Panc1 (cell line): ENCODE measurements around the gene PPM1L. TPM values are rescaled to one million over a fixed set of nuclear protein-coding genes. Genes with fewer than 3 reads are reported as not detected.

Experiments
- ATAC-seq: fragments of 200-7000 bp; cut with Tn5 transposase; 2 replicates; pipeline ENCODE4 v1.9.1; 2020; ENCODE audit warnings: mild to moderate bottlenecking, moderate library complexity
- BruUV-seq: library from RNA; stranded (reverse); fragments of 400-500 nt; replicated peaks from 2 replicates; lab custom pipeline; 2021; lab: Mats Ljungman, UMichigan
- CTCF ChIA-PET: fragments of 300-600 bp; sonication (Branson Sonifier 250); formaldehyde crosslinking; loops from one replicate; lab custom pipeline; 2022; ENCODE audit warnings: antibody characterized with exemption; lab: Charles Lee
- POLR2A ChIA-PET: fragments of 300-600 bp; sonication (Branson Sonifier 250); formaldehyde crosslinking; loops from one replicate; lab custom pipeline; 2022; ENCODE audit warnings: antibody characterized with exemption; lab: Charles Lee
- DNase-seq: peaks from one replicate; pipeline ENCODE4 v3.0.0-alpha.2; 2010; ENCODE audit warnings: low read depth, low spot score
- H3K27ac ChIP-seq: 2 replicates; pipeline ENCODE4 v1.5.1; 2011; ENCODE audit warnings: mild to moderate bottlenecking, low read length, inconsistent platforms
- H3K27me3 ChIP-seq: fragments of 200-500 bp; sonication (Bioruptor generic); 2 replicates; pipeline ENCODE4 v1.6.0; 2014; ENCODE audit warnings: low read length, inconsistent platforms; ENCODE audit not compliant: control insufficient read depth, insufficient read depth
- H3K36me3 ChIP-seq: fragments of 200-500 bp; sonication (Bioruptor generic); 2 replicates; pipeline ENCODE4 v1.5.1; 2014; ENCODE audit warnings: inconsistent platforms, mild to moderate bottlenecking, low read length, moderate library complexity; ENCODE audit not compliant: control insufficient read depth, insufficient read depth
- H3K4me1 ChIP-seq: 2 replicates; pipeline ENCODE4 v1.5.1; 2011; ENCODE audit warnings: inconsistent platforms, mild to moderate bottlenecking, low read length, moderate library complexity; ENCODE audit not compliant: control insufficient read depth, insufficient read depth
- H3K4me3 ChIP-seq, 2 experiments: 2 replicates each; pipeline ENCODE4 v1.5.1; 2011 to 2012; ENCODE audit warnings: low read depth in 2 of 2, low read length in 2 of 2, mild to moderate bottlenecking in 2 of 2, inconsistent platforms in 1 of 2, moderate library complexity in 1 of 2
- H3K9me3 ChIP-seq: fragments of 200-500 bp; sonication (Bioruptor generic); 2 replicates; pipeline ENCODE4 v1.5.1; 2014; ENCODE audit warnings: low read depth, mild to moderate bottlenecking, inconsistent platforms, low read length, moderate library complexity; ENCODE audit not compliant: control insufficient read depth, insufficient read depth
- CTCF ChIP-seq: fragments of 450-650 bp; IDR thresholded peaks from 2 replicates; pipeline ENCODE4 v1.5.1; 2017; ENCODE audit warnings: mild to moderate bottlenecking
- POLR2AphosphoS5 ChIP-seq: IDR thresholded peaks from 2 replicates; pipeline ENCODE4 v1.6.1; 2012; ENCODE audit warnings: mild to moderate bottlenecking, low read depth, low read length, moderate library complexity
- REST ChIP-seq, 2 experiments: IDR thresholded peaks; 2 replicates each; pipeline ENCODE4 v1.6.1; 2011 to 2012; ENCODE audit warnings: low read depth in 2 of 2, control low read depth in 1 of 2, low read length in 1 of 2, mild to moderate bottlenecking in 1 of 2, moderate library complexity in 1 of 2; ENCODE audit not compliant: insufficient read depth in 1 of 2
- SIN3A ChIP-seq: IDR thresholded peaks from 2 replicates; pipeline ENCODE4 v1.6.1; 2012; ENCODE audit warnings: low read depth, mild to moderate bottlenecking, low read length, moderate library complexity, borderline replicate concordance; ENCODE audit not compliant: insufficient read depth
- TCF7L2 ChIP-seq: IDR thresholded peaks from 2 replicates; pipeline ENCODE4 v1.6.1; 2011; ENCODE audit warnings: mild to moderate bottlenecking, low read depth, low read length, inconsistent platforms
- in situ Hi-C: cut with HindIII; loops from 2 replicates; pipeline ENCODE4 v1.10.0; 2016; ENCODE audit warnings: low sequenced_read_pairs, low pct_unique_long_range_greater_than_20kb
- intact Hi-C: fragments of 100-400 bp; cut with micrococcal nuclease; formaldehyde crosslinking; loops from one replicate; pipeline ENCODE4 v1.10.0; 2022; ENCODE audit not compliant: unreplicated experiment
- total RNA-seq: library from RNA; stranded (reverse); gene quantifications from one replicate; pipeline ENCODE4 v1.2.1, GENCODE V29; 2021; ENCODE audit not compliant: unreplicated experiment

PPM1L gene
- total RNA-seq, 1 experiment from 2014 or later, result 23.8 TPM

- in situ Hi-C loops (no loop called here), intact Hi-C loops (loop anchor here (10.0 kb wide), 1 partner anchor 474 kb away; no protein-coding TSS in a partner anchor)
- Histone ChIP-seq H3K4me1 (no peaks in the 10 kb centered on the region), H3K9me3 (no peaks in the 10 kb centered on the region), H3K27ac (no peak overlapping the region), H3K4me3 (no peak overlapping the region), H3K36me3 (no peaks in the 10 kb centered on the region), H3K27me3 (no peaks in the 10 kb centered on the region)
- no peak for TF ChIP-seq REST (IDR thresholded peaks at IDR 0.05; ENCODE audit: insufficient read depth in 1 of 2, low read depth in 2 of 2, low read length in 1 of 2)
- TF ChIP-seq TCF7L2, result no peak
- no peak for TF ChIP-seq CTCF
- TF ChIP-seq POLR2AphosphoS5, result no peak
- TF ChIP-seq SIN3A, result no peak
- DNase-seq (no peak), ATAC-seq (no peak)
- ChIA-PET POLR2A (no interaction called here), CTCF (interaction anchor here (0.6 kb wide), 1 partner anchor 555 kb away, joined by 3 read pairs; no protein-coding TSS in a partner anchor)
- no TSS peak for BruUV-seq
Observed at GRCh38 chr3:160950542-160950941, 194.5 kb downstream of the PPM1L start.

GRCh38 chr3:160950954-160951353, 194.9 kb downstream of the PPM1L start:
- ATAC-seq (no peak), DNase-seq (no peak)
- in situ Hi-C loops (no loop called here), intact Hi-C loops (loop anchor here (10.0 kb wide), 1 partner anchor 474 kb away; no protein-coding TSS in a partner anchor)
- Histone ChIP-seq H3K27me3 (no peaks in the 10 kb centered on the region), H3K4me1 (no peaks in the 10 kb centered on the region), H3K9me3 (no peaks in the 10 kb centered on the region), H3K27ac (no peak overlapping the region), H3K36me3 (no peaks in the 10 kb centered on the region), H3K4me3 (no peak overlapping the region)
- TF ChIP-seq SIN3A (no peak), CTCF (no peak), TCF7L2 (no peak), REST (IDR thresholded peaks at IDR 0.05; ENCODE audit: insufficient read depth in 1 of 2, low read depth in 2 of 2, low read length in 1 of 2) (no peak), POLR2AphosphoS5 (no peak)
- CTCF ChIA-PET, result interaction anchor here (0.6 kb wide), 1 partner anchor 555 kb away, joined by 3 read pairs; no protein-coding TSS in a partner anchor
- no TSS peak for BruUV-seq
- POLR2A ChIA-PET, result no interaction called here
